GM03348 (cell line): Measurements from ENCODE around the gene RPL36AL.

Source experiments
- DNase-seq: peaks from one replicate; pipeline ENCODE4 v3.0.0; 2012; ENCODE audit warnings: low spot score

Gene RPL36AL

DNA sequence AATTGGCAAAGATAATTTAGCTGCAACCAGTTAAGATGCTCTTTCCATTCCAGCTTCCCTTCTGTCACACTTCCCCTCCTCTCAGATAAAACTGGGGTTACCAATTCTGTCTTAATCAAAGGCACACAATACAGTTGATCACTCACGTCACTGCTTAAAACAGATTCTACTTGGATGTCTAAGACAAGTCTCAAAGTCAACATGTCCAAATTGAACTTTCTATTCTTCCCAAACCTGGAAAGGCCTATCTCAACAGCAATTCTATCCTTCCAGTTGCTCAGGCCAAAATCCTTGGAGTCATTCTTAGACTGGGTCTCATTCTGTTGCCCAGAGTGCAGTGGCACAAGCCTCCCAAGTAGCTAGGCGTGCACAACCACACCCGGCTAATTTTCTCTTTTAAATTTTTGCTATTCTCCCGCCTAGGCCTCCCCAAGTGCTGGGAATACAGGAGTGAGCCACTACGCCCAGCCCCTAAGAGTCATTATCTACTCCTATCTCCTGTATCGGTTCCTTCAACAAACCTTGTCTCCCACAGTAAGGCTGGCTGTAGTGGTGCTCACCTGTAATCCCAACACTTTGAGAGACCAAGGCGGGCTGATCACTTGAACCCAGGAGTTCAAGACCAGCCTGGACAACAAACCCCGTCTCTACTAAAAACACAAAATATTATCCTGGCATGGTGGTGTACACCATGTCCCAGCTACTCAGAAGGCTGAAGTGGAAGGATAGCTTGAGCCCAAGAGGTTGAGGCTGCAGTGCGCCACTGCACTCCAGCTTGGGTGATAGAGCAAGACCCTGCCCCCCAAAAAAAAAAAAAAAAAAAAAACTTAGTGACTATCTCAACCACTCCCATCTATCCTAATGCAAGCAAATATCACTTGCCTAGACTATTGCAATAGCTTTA lies 39.0 kb downstream of the RPL36AL start:
- DNase-seq: no peak

DNA sequence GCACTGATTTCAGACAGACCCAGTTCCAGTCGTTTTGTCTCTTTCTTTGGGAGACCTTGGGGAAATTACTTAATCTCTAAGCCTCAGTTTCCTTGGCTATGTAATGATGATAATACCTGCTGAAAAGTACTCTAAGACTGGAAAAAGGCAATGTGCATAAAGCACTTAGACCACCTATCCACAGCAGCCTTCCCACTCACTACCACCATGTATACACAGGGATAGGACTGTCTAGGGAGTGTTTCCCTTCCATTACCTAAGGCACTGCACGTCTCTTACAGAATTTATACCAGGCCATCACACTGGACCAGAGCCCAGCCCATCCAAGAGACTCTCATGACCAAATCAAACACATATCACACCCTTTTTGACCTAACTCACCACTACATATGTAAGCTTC lies 40.6 kb downstream of the RPL36AL start:
- no peak for DNase-seq

GRCh38 chr14:49578141-49578540 lies 42.3 kb downstream of the RPL36AL start:
- no peak for DNase-seq

- DNase-seq: no peak
Measured at GRCh38 chr14:49574038-49574437, 46.4 kb downstream of the RPL36AL start.

GRCh38 chr14:49569281-49569680 lies 51.1 kb downstream of the RPL36AL start:
- no peak for DNase-seq
